Coronary artery (tissue), 2 donors: ENCODE data around the gene STRA8.

Experiments
- DNase-seq: peaks from one replicate; pipeline ENCODE4 v3.0.0-alpha.2; 2017; ENCODE audit warnings: low spot score
- H3K27ac ChIP-seq, 2 donors: fragments of 200-600 bp; sonication (generic); one replicate each; pipeline ENCODE4 v1.5.1; 2016 to 2019
- H3K4me3 ChIP-seq: fragments of 200-600 bp; sonication (generic); 2 replicates; pipeline ENCODE4 v1.5.1; 2016; ENCODE audit warnings: mild to moderate bottlenecking, moderate library complexity
- CTCF ChIP-seq: fragments of 200-600 bp; sonication (generic); IDR thresholded peaks from one replicate; pipeline ENCODE4 v1.5.1; 2019; ENCODE audit warnings: antibody characterized with exemption

Gene STRA8

GRCh38 chr7:135269921-135270320, 36.3 kb downstream of the STRA8 start:
- no peak overlapping the region for H3K27ac ChIP-seq
- no peak for TF ChIP-seq CTCF
- no peak for DNase-seq
- H3K4me3 ChIP-seq, result no peak overlapping the region

- TF ChIP-seq CTCF, result no peak
- H3K4me3 ChIP-seq, result no peak overlapping the region
- H3K27ac ChIP-seq, result no peak overlapping the region
- no peak for DNase-seq
Observed at GRCh38 chr7:135270577-135271254, 37.1 kb downstream of the STRA8 start.

GRCh38 chr7:135271255-135271615, 37.6 kb downstream of the STRA8 start:
- DNase-seq, result no peak
- H3K27ac ChIP-seq, result no peak overlapping the region
- no peak for TF ChIP-seq CTCF
- H3K4me3 ChIP-seq, result no peak overlapping the region

GRCh38 chr7:135272303-135272702, 38.7 kb downstream of the STRA8 start:
- Histone ChIP-seq H3K27ac (no peak overlapping the region), H3K4me3 (no peak overlapping the region)
- no peak for TF ChIP-seq CTCF
- no peak for DNase-seq

- no peak overlapping the region for H3K4me3 ChIP-seq
- DNase-seq, result no peak
- TF ChIP-seq CTCF, result no peak
- no peak overlapping the region for H3K27ac ChIP-seq
Observed at GRCh38 chr7:135273581-135273980, 39.9 kb downstream of the STRA8 start.

GRCh38 chr7:135274495-135275268, 41.0 kb downstream of the STRA8 start:
- Histone ChIP-seq H3K27ac (no peak overlapping the region), H3K4me3 (no peak overlapping the region)
- TF ChIP-seq CTCF, result peak; percentile 83
- DNase-seq, result no peak
